ENCODE results near the gene SETDB1. TPM values are rescaled to one million over a fixed set of nuclear protein-coding genes. Genes with fewer than 3 reads are reported as not detected.

SETDB1 gene
- total RNA-seq, 1 donor from 2014 or later = 51.1 TPM

- DNase-seq (ENCODE audit: low read depth) = peak; percentile 29
Measured at GRCh38 chr1:150931773-150932172, 5.6 kb downstream of the SETDB1 start.

GRCh38 chr1:150944856-150945255 lies 18.7 kb downstream of the SETDB1 start:
- DNase-seq (ENCODE audit: low read depth) = no peak

GRCh38 chr1:150954708-150955107 lies 28.5 kb downstream of the SETDB1 start:
- no peak for DNase-seq (ENCODE audit: low read depth)

GRCh38 chr1:150955280-150955679 lies 29.1 kb downstream of the SETDB1 start:
- no peak for DNase-seq (ENCODE audit: low read depth)

GRCh38 chr1:150957666-150958065 lies 31.5 kb downstream of the SETDB1 start:
- no peak for DNase-seq (ENCODE audit: low read depth)

- no peak for DNase-seq (ENCODE audit: low read depth)
Measured at GRCh38 chr1:150960646-150961045, 34.5 kb downstream of the SETDB1 start.

GRCh38 chr1:150961756-150962155 lies 35.6 kb downstream of the SETDB1 start:
- DNase-seq (ENCODE audit: low read depth) = no peak

GRCh38 chr1:150963321-150964163 lies 37.4 kb downstream of the SETDB1 start:
- DNase-seq (ENCODE audit: low read depth) = no peak

GRCh38 chr1:150964164-150964489 lies 38.0 kb downstream of the SETDB1 start:
- no peak for DNase-seq (ENCODE audit: low read depth)

- DNase-seq (ENCODE audit: low read depth) = no peak
Measured at GRCh38 chr1:150965605-150966004, 39.4 kb downstream of the SETDB1 start.

- DNase-seq (ENCODE audit: low read depth) = no peak
Measured at GRCh38 chr1:150966011-150966410, 39.8 kb downstream of the SETDB1 start.

GRCh38 chr1:150967936-150968335 lies 41.8 kb downstream of the SETDB1 start:
- no peak for DNase-seq (ENCODE audit: low read depth)

- DNase-seq (ENCODE audit: low read depth) = no peak
Measured at GRCh38 chr1:150968491-150968890, 42.3 kb downstream of the SETDB1 start.

- no peak for DNase-seq (ENCODE audit: low read depth)
Measured at GRCh38 chr1:150969626-150970025, 43.5 kb downstream of the SETDB1 start.

GRCh38 chr1:150970808-150971582 lies 44.8 kb downstream of the SETDB1 start:
- DNase-seq (ENCODE audit: low read depth) = peak; percentile 83

GRCh38 chr1:150971583-150972416 lies 45.6 kb downstream of the SETDB1 start:
- DNase-seq (ENCODE audit: low read depth) = peak; percentile 24

- no peak for DNase-seq (ENCODE audit: low read depth)
Measured at GRCh38 chr1:150972417-150972940, 46.3 kb downstream of the SETDB1 start.

GRCh38 chr1:150973258-150973835 lies 47.2 kb downstream of the SETDB1 start:
- no peak for DNase-seq (ENCODE audit: low read depth)

- DNase-seq (ENCODE audit: low read depth) = no peak
Measured at GRCh38 chr1:150973836-150974579, 47.8 kb downstream of the SETDB1 start.

- DNase-seq (ENCODE audit: low read depth) = no peak
Measured at GRCh38 chr1:150974580-150975478, 48.7 kb downstream of the SETDB1 start, which contains the start of gene CERS2. Gene CERS2 (minus strand): TSS chr1:150974835. CDS start chr1:150969090, 5,745 bp downstream.

All from renal cortical epithelial cell (primary cell).